HG03354 (cell line): Measurements from ENCODE around the gene ELOA.
A peak's percentile ranks its signal among the peaks of the same experiment; 100 is the strongest.
"Not testable (repeated sequence)": the region's sequence is repeated elsewhere in the genome, so short reads cannot be mapped to it uniquely, and the experiment has no call there.

Source experiments
- ATAC-seq: cut with Tn5 transposase; IDR thresholded peaks from one replicate; pipeline ENCODE4 v1.9.1; 2021; ENCODE audit warnings: mild to moderate bottlenecking; ENCODE audit not compliant: unreplicated experiment, poor library complexity, severe bottlenecking

ELOA gene

DNA sequence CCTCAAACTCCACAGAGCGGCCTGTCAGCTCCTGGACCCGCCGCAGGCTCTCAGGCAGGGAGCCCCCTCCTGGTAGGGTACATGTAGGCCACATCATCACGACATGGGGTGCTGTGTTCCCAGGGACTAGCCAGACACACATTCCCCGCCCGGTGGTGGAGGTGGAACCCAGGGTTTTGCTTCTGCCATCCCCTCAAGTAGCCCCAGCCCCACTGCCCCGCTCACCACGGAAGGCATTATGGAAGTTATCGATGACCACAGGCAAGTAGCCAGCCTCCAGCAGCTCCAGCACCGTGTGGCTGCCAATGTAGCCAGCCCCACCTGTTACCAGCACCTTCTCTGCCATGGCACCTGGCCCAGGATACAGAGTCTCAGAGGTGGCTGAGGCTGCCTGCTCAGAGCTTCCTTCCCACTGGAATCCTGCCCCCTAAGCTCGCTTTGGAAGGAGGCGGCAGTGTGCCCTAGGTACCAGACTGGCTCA, 55.4 kb downstream of the ELOA start:
- no peak for ATAC-seq

DNA sequence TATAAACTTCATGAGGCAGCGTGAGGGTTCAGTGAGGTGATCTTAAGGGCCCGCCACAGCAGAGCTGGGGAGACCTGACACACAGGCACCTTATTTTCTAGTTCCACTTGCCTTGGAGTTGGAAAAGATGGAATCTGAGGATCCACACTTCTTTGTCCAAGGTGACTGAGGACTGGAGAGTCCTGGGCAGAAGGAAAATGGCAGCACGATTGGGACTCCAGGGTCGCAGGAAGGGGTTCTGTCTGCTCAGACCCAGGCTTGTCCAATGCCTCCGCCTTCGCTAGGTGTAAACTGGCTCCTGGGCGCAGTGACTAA, 55.9 kb downstream of the ELOA start:
- no peak for ATAC-seq

DNA sequence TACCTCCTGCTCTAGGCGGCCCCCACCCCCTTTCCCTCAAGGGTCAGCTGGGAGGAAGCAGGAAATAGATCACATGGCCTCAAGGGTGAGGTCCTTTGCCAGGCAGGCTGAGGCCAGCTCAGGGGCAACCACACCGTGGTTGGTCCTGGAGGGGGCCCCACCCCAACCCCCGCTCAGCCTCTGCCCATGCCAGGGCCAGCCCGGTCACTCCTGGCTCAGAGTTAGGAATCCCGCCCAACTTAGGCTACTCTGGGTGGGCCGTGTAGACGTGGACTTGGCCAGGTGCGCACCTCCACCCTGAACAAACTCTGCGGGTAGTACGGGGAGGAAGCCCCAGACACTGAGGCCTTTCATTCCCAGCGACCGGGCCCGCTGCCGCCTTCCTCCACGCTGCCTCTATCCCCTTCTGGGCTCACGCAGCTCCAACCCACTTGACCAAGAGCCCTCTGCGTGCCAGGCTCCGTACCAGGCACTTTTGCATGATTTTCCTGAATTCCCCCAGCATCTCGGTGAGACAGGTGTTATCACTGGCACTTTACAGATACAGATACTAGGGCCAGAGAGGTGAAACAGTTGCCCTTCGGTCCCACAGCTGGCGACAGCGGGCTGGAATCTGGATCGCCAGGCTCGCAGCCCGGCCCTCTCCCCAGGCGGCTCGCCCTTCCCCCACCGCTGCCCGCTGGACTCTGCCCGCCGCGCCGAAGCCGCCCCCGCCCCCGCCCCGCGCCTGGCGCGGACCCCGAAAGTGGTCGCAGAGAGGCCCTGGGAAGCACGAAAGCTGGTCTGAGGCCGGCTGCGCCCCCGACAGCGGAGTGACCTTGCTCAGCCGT, 56.5 kb downstream of the ELOA start:
- peak; percentile 15 for ATAC-seq

DNA sequence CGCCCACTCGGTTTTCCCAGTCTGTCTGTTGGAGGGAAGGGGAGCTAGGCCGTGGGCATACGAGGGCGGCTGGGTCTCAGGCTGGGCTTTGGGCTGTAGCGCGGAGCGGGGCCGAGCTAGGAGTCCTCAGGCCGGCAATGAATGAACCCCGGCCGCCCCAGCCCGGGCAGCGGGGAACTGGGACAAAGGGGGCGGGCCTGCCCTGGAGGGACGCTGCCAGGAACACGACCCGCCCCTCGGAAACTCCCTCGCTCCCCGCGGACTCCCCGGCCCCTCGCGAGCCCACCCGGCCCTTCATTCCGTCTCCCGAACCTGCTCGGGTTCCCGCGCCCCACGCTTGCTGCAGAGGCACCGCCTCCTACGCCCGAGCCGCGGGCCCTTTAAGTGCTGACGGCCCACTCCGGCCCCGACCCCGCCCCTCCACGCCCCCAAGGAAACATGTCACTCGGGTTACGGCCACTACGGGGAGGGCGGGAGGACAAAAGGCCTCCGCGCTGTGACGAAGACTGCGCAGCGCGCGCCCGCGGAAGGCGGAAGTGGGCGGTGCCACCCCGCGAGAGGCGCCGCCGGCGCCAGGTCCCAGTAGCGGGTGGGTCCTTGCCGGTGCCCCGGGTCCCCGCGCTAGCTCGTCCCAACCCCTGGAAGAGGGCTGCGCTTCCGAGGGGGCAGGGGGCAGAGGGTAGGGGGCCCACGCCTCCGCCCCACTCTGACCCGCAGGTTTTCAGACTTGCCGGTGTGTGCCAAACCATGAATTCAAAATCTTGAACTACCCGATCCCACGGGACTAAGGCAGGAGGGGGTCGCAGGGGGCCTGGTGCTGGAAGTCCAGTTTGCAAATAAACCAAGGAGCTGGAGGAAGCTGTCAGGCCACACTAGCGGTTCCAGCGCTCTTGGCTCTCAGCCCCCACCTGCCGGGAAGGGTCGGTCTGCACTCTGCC, 57.4 kb downstream of the ELOA start, which contains the start of gene GALE:
Gene GALE (minus strand): TSS at position 355 of the 938 bp plus-strand sequence. CDS start 1,747 bp downstream, outside the sequence.
- peak; percentile 77 for ATAC-seq

DNA sequence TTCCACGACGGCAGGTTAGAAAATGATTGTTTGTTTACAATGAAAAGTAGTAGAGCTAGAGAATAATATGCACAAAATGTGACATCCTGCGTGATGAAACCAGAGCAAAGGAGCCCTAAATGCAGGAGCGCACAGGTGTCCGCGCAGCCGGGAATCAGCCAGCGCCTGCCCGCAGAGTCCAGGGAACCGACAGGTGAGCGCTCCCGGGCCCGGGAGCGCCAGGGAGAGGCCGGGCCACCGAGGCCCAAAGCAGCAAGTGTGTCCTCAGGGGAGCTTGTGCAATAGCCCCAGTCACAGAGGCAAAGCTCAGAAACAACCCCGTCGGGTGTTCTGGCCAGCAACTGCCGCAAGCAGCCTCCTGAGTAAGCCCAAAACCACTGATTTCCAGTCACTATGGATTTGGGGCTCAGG, 58.1 kb downstream of the ELOA start:
- ATAC-seq = no peak

DNA sequence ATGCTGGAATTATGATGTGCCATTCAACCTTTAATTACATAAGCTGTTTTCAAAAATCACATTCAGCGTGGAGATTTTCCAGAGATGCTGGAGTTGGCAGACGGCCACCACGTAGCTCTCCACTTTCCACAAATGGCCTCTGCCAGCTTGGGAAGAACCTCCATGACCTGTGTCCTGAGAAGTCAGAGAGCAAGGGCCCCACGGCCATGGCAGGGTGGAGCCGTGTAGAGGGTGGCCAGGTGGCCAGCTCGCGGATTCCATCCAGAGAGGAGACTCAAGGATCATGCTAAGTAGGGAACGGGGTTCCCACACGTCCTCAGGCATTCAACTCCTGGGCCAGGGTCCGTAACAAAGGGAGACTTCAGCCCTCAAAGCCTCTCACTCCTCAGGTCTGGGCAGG, 58.6 kb downstream of the ELOA start:
- ATAC-seq = no peak

DNA sequence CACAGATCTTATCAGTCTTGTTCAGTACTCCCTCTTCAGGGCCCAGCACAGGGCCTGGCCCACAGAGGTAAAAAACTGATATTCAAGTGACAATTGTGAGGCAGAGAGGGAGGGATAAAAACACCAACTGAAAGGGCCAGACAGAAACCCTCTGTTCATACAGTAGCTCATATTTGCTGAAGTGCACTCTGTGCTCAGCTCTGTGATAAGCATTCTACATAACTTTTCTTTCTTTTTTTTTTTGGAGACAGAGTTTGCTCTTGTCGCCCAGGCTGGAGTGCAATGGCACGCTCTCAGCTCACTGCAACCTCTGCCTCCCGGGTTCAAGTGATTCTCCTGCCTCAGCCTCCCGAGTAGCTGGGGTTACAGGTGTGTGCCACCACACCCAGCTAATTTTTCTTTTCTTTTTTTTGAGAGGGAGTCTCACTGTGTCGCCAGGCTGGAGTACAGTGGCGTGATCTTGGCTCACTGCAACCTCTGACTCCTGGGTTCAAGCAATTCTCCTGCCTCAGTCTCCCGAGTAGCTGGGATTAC, 59.6 kb downstream of the ELOA start:
- not testable (repeated sequence) for ATAC-seq

DNA sequence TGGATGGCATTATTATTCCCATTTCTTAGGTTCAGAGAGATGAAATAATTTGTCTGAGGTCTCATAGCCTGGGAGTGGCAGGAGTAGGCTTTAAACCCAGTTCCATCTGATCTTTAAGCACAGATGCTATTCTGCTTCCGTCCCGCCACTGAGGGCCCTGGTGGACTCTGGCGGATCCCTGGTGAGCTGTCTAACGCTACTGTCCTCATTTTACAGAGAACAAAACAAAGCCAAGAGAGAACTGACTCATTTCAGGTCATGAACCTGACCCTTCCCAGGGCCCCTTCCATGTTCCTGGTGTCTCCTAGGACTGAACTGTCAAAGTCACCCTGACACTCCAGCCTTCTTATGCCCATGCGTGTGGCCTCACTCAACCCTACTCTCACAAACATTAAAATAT, 60.4 kb downstream of the ELOA start:
- ATAC-seq = no peak

DNA sequence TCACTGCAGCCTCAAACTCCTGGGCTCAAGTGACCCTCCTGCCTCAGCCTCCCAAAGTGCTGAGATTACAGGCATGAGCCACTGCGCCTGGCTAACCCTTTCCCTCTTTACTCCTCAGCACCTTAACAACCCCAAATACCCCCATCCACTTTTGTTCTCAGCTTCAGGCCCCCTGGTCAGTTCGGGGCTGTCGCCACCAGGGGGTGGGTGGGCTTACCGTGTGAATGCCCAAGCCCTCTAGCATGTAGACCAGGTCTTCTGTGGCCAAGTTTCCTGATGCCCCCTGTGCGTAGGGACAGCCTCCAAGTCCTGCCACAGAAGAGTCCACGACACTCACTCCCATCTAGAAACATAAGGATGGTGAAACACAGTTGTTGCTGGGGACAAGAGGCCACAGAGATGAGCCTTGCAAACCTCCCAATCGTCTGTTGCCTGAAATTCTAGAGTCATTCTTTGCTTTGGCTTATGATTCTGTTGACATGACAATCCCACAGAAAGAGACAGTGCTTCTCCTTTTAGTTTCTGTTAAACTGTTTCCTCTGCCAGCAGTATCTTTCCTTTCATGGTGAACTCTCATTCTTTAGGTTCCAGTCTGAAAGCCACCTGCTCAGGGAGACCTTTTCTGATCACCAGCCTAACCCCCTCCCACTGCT, 61.0 kb downstream of the ELOA start:
- ATAC-seq = no peak

DNA sequence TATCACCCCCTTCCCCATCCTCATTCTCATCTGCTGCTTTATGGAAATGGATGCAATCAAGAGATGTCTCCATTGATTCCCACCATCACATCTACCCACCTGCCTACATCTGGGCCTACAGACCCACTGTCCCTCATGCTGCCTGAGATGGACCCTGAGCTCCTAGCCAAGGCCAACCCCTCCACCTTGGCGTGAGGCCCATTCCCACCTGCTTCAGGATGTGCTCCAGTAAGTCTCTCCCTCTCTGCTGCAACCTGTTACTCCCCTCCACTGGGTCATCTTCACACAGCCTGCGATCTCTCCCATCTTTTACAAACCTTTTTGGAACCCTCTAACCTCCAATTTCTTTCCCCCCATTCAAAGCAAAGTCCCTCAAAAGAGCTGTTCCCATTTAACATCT, 61.8 kb downstream of the ELOA start:
- no peak for ATAC-seq

DNA sequence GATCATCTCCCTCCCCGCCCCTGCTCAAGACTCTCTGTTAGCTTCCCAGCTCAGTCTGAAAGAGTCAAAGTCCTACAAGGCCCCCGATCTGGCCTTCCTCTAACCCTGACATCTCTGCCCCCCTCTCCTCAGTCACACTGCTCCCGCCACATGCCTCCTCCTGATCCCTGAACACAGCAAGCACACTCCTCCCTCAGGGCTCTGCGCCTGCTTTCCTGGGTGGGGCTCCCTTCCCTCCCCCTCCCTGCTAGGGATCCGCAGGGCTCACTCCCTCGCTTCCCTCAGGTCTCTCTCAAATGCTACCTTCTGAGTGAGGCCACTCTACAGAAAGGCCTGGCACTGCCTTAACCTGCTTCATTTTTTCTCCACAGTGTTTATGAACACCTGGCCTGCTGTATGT, 63.0 kb downstream of the ELOA start:
- no peak for ATAC-seq

DNA sequence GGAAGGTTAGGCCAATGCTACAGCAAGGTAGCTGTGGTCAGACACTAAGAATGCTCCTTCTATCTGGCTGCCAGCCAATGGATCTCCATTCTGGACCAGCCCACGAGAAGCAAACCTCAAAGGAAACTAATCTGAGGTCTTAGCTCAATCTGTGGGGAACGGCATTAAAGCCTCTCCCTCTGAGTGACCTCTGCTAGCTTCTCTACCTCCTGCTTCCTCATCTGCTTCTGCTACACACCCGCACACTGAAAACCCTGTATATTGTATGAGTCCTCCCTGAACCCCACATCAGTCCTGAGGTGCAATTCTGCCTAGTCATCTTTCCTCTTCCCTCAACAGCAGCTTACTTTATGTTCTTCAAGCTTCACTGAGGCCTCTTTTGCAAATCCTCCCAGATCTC, 64.2 kb downstream of the ELOA start:
- no peak for ATAC-seq

DNA sequence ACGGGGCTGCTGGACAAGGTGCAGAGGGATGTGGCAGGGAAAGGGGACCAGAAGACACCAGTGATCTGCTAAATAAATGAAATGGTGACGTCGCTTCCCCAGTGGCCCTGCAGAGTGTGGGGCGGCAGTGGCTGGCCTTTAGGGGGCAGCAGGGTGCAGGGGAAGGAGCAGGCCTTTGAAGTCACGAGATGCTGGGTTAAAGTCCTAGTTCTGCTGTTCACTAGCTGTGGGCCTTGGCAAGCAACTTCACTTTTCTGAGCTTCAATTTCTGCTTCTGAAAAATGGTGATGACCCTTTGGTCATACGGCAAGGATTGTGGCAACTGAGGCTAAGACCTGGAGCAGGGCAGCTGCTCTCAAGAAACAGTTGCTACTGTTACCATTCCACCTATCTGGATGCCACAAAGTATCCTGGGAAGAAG, 66.5 kb downstream of the ELOA start:
- ATAC-seq = peak; percentile 72

DNA sequence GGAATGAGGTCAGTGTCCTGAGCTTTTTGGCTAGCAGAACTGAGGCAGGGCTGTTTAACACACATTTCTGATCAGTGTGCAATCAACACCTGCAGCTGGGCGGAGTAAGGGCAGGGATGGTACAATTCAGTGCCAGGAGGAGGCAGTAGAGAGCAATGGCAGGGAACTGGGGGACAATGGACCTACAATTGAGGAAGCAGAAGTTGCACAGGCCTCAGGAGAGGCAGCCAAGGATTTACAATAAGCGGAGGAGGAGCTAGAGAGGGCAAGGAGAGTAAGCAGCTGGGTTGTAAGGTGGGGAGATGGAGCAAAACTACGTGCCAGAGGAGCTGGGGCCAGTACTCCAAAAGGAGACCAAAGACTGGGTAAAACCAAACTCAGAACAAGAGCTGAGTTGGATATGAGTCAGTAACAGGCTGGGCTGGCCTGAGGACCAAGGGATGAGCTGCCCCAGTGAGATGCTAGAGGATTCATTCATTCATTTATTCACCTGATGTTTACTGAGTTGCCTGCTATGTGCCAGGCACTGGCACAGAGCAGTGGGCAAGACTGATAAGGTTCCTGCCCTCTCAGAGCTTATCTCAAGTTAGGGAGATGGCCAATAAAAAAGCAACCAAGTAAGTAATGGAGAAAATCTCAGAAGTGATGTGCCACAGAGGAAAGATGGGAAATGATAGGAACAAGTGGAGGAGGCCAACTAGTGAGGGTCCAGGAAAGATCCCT, 67.7 kb downstream of the ELOA start:
- ATAC-seq = peak; percentile 76
